ENCODE measurements around the gene OR10S1.
"Not testable (repeated sequence)": the region's sequence is repeated elsewhere in the genome, so short reads cannot be mapped to it uniquely, and the experiment has no call there.

OR10S1 gene, protein sequence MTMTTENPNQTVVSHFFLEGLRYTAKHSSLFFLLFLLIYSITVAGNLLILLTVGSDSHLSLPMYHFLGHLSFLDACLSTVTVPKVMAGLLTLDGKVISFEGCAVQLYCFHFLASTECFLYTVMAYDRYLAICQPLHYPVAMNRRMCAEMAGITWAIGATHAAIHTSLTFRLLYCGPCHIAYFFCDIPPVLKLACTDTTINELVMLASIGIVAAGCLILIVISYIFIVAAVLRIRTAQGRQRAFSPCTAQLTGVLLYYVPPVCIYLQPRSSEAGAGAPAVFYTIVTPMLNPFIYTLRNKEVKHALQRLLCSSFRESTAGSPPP

DNA sequence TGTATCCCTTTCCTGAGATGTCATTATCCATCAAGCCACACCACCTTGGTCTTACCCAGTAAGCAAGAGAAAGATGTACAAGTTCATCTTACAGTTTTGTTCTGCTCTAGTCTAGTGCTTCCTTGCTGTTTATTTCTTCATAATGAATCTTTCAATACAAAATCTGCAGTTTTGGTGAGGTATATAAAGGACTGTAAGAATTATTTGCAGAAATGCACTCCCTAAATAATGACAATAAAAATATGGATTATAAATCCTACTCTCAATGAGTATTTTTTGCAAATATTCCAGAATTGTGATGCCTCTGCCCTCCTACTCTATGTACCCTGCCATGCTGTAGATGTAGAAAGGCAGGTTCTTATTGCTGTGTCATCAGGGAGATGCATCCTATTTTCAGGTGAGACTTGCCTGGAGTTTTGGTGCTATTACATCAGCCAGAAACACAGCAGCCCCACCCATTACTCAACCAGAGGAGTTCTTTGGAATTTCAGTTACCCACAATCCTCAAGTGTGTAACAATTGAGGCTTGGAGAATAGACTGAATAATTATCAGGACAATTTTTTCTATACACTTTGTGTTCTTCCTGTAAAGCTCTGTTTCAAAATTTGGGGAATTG lies at the start of gene OR10S1:
TSS of gene OR10S1 (minus strand) at position 51 of the 617 bp plus-strand sequence. CDS start 117 bp downstream, outside the sequence.
- no peak for DNase-seq (ENCODE audit: low read depth)

DNA sequence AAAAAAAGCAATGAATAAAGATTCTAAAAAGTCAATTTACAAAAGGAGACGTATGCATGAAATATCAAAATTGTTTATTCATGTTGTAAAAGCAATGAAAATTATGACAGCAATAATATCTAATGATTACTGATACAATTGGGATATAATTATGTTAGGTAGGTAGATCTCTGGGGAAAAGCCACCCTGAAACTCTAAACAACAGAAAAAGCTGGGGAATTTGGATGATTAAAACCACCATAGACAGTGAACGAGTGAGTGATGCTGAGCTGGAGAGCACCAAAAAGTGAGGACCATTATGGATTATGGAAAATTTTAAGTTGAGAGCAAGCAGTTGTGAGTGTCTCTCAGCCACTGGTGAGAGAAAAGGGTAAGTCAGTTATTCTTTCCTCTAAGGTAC lies 48.9 kb upstream of the OR10S1 start, which contains the start of gene OR10G8:
TSS of gene OR10G8 (plus strand) at position 301 of the 400 bp plus-strand sequence. CDS start 2,825 bp downstream, outside the sequence.
- DNase-seq (ENCODE audit: low read depth), result no peak

DNA sequence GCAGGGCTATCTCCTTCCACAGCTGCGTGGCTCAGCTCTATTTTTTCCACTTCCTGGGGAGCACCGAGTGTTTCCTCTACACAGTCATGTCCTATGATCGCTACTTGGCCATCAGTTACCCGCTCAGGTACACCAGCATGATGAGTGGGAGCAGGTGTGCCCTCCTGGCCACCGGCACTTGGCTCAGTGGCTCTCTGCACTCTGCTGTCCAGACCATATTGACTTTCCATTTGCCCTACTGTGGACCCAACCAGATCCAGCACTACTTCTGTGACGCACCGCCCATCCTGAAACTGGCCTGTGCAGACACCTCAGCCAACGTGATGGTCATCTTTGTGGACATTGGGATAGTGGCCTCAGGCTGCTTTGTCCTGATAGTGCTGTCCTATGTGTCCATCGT lies 38.3 kb upstream of the OR10S1 start:
- not testable (repeated sequence) for DNase-seq (ENCODE audit: low read depth)

DNA sequence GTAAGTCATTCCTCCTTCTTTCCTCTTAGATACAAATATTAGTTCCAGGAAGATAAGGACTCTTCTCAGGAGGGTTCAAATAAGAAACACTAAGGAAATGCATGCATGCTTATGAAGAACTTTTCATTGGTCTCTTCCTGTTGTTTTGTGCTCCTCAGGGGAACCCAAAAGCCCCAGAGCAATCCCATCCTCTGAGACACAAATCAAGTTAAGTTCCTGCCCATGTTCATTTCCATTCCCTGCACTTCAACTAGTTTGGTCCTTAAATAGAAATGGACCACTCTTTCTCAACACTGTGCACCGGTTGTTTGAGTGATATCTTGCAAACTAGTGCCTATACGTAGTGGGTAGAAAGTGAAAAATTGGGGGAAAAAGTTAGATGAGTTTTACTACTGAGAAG lies 35.1 kb upstream of the OR10S1 start, which contains the start of gene OR10G4:
TSS of gene OR10G4 (plus strand) at position 301 of the 400 bp plus-strand sequence. CDS start 2,578 bp downstream, outside the sequence.
- no peak for DNase-seq (ENCODE audit: low read depth)

DNA sequence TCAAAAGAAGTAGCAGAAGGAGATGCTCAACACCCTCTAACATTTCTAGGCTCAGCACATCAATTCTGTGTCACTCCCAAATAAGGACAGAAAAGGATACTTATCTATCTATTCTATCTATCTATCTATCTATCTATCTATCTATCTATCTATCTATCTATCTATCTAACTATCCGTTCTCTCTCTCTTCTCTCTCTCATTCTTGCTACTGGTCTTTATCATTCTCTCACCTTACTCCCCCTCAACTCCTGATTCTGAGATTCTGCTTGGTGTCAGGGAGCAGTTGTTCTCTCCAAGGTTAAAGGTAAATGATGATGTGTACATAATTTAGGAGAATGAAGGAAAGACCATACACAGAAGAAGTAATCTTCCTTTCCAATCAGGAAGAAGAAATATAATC lies 17.5 kb upstream of the OR10S1 start, which contains the start of gene OR10G6:
TSS of gene OR10G6 (minus strand) at position 43 of the 400 bp plus-strand sequence. CDS start at position 43, 0 bp downstream.
- DNase-seq (ENCODE audit: low read depth), result no peak

DNA sequence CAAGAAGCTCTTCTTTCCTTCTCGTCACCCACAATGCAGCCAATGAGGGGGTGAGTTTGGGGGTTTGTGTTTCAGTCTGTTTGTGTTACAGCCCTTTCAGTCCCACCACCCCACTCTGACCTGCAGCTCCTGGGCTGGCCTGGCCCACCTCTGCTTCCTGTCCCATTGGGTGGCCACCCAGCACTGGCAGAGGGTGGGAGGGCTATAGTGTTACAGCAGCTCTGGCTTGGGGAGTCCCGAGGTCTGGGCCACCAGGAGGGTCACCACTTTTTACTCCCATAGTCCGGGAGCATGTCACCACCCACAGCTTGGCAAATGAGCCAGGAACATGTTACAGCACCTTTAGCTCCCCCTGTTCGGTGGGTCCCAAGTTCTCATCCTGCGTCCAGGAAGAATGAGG lies 1.7 kb upstream of the OR10S1 start:
- no peak for DNase-seq (ENCODE audit: low read depth)

DNA sequence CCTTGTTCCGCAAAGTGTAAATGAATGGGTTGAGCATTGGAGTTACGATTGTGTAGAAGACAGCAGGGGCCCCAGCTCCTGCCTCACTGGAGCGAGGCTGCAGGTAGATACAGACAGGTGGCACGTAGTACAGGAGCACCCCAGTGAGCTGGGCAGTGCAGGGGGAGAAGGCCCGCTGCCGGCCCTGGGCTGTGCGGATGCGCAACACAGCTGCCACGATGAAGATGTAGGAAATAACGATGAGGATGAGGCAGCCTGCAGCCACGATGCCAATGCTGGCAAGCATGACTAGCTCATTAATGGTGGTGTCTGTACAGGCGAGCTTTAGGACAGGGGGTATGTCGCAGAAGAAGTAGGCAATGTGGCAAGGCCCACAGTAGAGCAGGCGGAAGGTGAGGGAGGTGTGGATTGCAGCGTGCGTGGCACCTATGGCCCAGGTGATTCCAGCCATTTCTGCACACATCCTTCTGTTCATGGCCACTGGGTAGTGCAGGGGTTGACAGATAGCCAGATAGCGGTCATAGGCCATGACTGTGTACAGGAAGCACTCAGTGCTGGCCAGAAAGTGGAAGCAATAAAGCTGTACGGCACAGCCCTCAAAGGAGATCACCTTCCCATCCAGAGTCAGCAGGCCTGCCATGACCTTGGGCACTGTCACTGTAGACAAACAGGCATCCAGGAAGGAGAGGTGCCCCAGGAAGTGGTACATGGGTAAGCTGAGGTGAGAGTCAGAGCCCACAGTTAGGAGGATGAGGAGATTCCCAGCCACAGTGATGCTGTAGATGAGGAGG lies 616 bp downstream of the OR10S1 start:
- no peak for DNase-seq (ENCODE audit: low read depth)

DNA sequence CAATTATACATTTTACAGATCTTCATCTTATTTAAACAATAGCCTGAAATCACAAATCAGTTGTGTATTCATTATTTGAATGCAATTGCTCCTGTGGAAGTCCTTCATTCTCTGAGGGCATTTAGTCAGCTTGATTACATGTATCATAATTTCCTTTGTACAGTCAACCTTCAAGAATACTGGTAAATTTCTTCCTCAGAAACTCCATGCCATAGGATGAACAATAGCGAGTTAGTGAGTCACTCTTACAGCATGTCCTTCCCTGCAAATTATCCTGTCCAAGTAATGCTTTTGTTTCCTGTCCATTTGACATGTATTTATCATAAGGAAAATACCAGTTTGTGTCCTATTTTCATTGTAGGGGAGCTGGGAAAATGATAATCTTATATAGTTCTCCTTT lies 3.8 kb downstream of the OR10S1 start:
- DNase-seq (ENCODE audit: low read depth), result peak; percentile 27

DNA sequence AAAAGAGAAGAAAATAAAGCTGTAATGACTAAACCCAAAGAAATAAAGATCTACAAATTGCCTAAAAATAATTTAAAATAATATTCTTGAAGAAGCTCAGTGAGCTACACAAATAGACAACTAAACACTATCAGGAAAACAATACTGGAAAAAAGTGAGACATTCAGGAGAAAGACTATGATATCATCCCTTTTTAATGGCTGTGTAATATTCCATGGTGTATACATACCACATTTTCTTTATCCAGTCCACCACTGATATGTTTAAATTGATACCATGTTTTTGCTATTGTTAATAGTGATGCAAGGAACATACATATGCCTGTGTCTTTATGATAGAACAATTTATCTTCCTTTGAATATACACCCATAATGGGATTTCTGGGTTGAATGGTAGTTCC lies 20.8 kb downstream of the OR10S1 start:
- DNase-seq (ENCODE audit: low read depth), result no peak

DNA sequence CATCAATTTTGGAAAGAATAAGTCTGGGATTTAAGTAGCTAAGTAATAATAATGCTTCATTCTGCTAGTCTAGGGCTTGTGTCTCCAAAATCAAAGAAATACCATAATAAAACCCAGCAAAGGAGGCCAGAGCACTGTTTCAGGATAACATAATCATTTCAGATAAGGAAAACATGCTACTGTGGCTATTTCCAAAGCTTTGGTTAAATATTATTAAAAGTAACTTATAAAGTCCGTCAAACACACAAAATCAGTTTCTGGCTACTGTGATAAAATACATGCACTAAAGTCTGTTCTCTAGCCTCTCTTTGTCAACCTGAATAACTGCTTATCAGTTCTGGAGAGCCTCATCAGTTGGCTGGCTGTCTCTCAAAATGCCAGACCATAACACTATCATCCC lies 32.4 kb downstream of the OR10S1 start:
- DNase-seq (ENCODE audit: low read depth), result no peak

DNA sequence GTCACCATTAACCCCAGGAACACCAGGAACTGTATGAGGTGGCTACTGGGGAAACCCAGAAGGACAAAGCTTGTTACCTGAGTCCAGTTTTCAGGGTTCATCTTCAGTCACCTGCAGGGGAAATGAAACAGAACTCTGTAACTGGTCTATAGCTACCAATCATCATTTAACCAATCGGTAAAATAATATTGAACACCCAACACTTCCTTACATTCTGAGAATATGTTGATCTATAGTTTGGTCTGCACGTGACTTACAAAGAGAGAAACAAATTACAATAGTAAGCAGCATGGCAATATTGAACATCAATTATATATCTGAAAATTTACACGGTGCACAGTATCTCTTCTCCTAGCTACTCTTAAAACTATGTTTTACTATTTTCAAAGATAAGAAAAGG lies 33.8 kb downstream of the OR10S1 start, which contains the start of gene OR6T1:
TSS of gene OR6T1 (minus strand) at position 101 of the 400 bp plus-strand sequence. CDS start at position 101, 0 bp downstream.
- DNase-seq (ENCODE audit: low read depth), result no peak

DNA sequence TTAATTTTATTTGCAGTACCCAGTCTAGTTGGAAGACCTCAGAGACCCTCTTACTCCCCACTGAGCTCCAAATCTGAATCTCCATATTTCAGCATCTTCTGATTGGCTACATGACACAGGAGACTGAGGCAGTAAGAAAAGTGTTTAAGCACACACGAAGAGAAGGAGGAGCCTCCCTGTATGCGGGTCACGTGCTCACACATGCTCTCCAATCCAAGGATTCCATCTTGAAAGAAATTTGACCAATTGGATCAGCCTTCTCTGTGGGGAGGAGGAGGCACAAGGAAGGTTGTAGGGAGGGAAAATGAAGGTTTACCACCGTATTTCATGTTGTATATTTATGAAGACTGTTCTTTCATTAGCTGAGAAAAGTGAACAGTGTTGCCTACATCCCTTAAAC lies 35.2 kb downstream of the OR10S1 start:
- DNase-seq (ENCODE audit: low read depth), result no peak

DNA sequence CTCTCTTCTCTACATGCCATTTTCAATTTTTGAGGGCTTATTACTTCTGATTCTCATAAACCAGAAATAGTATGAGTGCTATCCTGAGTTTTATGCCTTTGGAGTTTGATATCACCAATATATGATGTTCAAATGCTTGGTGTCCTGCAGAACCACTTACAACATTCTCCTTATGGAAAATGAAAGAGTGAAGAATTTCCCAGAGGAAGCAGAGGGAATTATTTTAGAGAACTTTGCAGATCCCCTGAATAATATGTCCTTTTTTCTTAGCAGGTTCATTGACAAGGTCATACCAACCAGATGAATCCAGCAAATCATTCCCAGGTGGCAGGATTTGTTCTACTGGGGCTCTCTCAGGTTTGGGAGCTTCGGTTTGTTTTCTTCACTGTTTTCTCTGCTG lies 38.3 kb downstream of the OR10S1 start, which contains the start of gene OR4D5:
TSS of gene OR4D5 (plus strand) at position 301 of the 400 bp plus-strand sequence. CDS start at position 301, 0 bp downstream.
- DNase-seq (ENCODE audit: low read depth), result no peak
